ENCODE measurements around the gene CCDC102A.

The CCDC102A gene

GRCh38 chr16:57479205-57479975, 57.0 kb downstream of the CCDC102A start:
- DNase-seq (ENCODE audit: low read depth in 2 of 2), result no peak

- no peak for DNase-seq (ENCODE audit: low read depth in 2 of 2)
Observed at GRCh38 chr16:57478396-57479204, 57.8 kb downstream of the CCDC102A start.

GRCh38 chr16:57477531-57478202, 58.7 kb downstream of the CCDC102A start:
- no peak for DNase-seq (ENCODE audit: low read depth in 2 of 2)

GRCh38 chr16:57476546-57477410, 59.6 kb downstream of the CCDC102A start:
- no peak for DNase-seq (ENCODE audit: low read depth in 2 of 2)

- DNase-seq (ENCODE audit: low read depth in 2 of 2), result peak; percentile 72 to 73
Observed at GRCh38 chr16:57475711-57476339, 60.5 kb downstream of the CCDC102A start.

GRCh38 chr16:57474671-57475661, 61.4 kb downstream of the CCDC102A start:
- DNase-seq (ENCODE audit: low read depth in 2 of 2), result no peak

GRCh38 chr16:57473906-57474305, 62.5 kb downstream of the CCDC102A start:
- DNase-seq (ENCODE audit: low read depth in 2 of 2), result no peak

GRCh38 chr16:57473176-57473840, 63.1 kb downstream of the CCDC102A start:
- DNase-seq (ENCODE audit: low read depth in 2 of 2), result no peak

- DNase-seq (ENCODE audit: low read depth in 2 of 2), result no peak
Observed at GRCh38 chr16:57472665-57473060, 63.7 kb downstream of the CCDC102A start.

GRCh38 chr16:57471852-57472664, 64.3 kb downstream of the CCDC102A start:
- DNase-seq (ENCODE audit: low read depth in 2 of 2), result no peak

GRCh38 chr16:57471209-57471608, 65.2 kb downstream of the CCDC102A start:
- DNase-seq (ENCODE audit: low read depth in 2 of 2), result no peak

GRCh38 chr16:57470711-57471110, 65.7 kb downstream of the CCDC102A start:
- DNase-seq (ENCODE audit: low read depth in 2 of 2), result no peak

- DNase-seq (ENCODE audit: low read depth in 2 of 2), result no peak
Observed at GRCh38 chr16:57469917-57470470, 66.4 kb downstream of the CCDC102A start.

- no peak for DNase-seq (ENCODE audit: low read depth in 2 of 2)
Observed at GRCh38 chr16:57469046-57469445, 67.3 kb downstream of the CCDC102A start.

- no peak for DNase-seq (ENCODE audit: low read depth in 2 of 2)
Observed at GRCh38 chr16:57468346-57468745, 68.0 kb downstream of the CCDC102A start.

GRCh38 chr16:57464523-57464922, 71.8 kb downstream of the CCDC102A start:
- DNase-seq (ENCODE audit: low read depth in 2 of 2), result no peak

- no peak for DNase-seq (ENCODE audit: low read depth in 2 of 2)
Observed at GRCh38 chr16:57462978-57463362, 73.4 kb downstream of the CCDC102A start.
